OCI-LY7 (cell line): ENCODE measurements around the gene CLSTN3. TPM values are rescaled to one million over a fixed set of nuclear protein-coding genes. Genes with fewer than 3 reads are reported as not detected.

Source experiments
- BruUV-seq: library from RNA; stranded (reverse); fragments of 400-500 nt; replicated peaks from 2 replicates; lab custom pipeline; 2021; lab: Mats Ljungman, UMichigan
- CTCF ChIA-PET: fragments of 300-600 bp; sonication (Branson Sonifier 250); formaldehyde crosslinking; loops from one replicate; lab custom pipeline; 2022; ENCODE audit warnings: antibody characterized with exemption; ENCODE audit not compliant: unreplicated experiment; lab: Charles Lee
- POLR2A ChIA-PET: fragments of 300-600 bp; sonication (Branson Sonifier 250); formaldehyde crosslinking; loops from one replicate; lab custom pipeline; 2022; ENCODE audit warnings: antibody characterized with exemption; lab: Charles Lee
- DNase-seq: peaks from one replicate; pipeline ENCODE4 v3.0.0-alpha.2; 2015; ENCODE audit warnings: low spot score
- H2AFZ ChIP-seq: fragments of 200-600 bp; sonication (generic), shearing (Covaris generic); 2 replicates; pipeline ENCODE4 v1.6.1; 2014; ENCODE audit warnings: mild to moderate bottlenecking, antibody characterized with exemption, low read length, moderate library complexity
- H3K27ac ChIP-seq: fragments of 200-600 bp; sonication (generic); 2 replicates; pipeline ENCODE4 v1.5.1; 2014; ENCODE audit warnings: mixed run types, low read depth, mild to moderate bottlenecking, moderate library complexity, low read length, inconsistent platforms; ENCODE audit not compliant: poor library complexity, severe bottlenecking
- H3K36me3 ChIP-seq: fragments of 200-600 bp; sonication (generic); 2 replicates; pipeline ENCODE4 v1.6.1; 2014; ENCODE audit warnings: mild to moderate bottlenecking, antibody characterized with exemption, low read length, moderate library complexity, mixed read lengths; ENCODE audit not compliant: insufficient read depth
- H3K4me1 ChIP-seq: fragments of 200-600 bp; sonication (generic); 2 replicates; pipeline ENCODE4 v1.5.1; 2014; ENCODE audit warnings: mild to moderate bottlenecking, low read length; ENCODE audit not compliant: insufficient read depth, poor library complexity, severe bottlenecking
- H3K4me2 ChIP-seq: fragments of 200-600 bp; sonication (generic); 2 replicates; pipeline ENCODE4 v1.6.1; 2014; ENCODE audit warnings: mild to moderate bottlenecking, low read length
- H3K4me3 ChIP-seq: fragments of 200-600 bp; sonication (generic); 2 replicates; pipeline ENCODE4 v1.5.1; 2014; ENCODE audit warnings: mild to moderate bottlenecking, low read depth, low read length; ENCODE audit not compliant: poor library complexity, severe bottlenecking
- H3K79me2 ChIP-seq: fragments of 200-600 bp; sonication (generic); 2 replicates; pipeline ENCODE4 v1.6.1; 2016; ENCODE audit warnings: low read depth, mild to moderate bottlenecking, low read length, moderate library complexity, mixed read lengths; ENCODE audit not compliant: insufficient read depth
- H3K9me2 ChIP-seq: fragments of 200-600 bp; sonication (generic); 2 replicates; pipeline ENCODE4 v1.6.1; 2016; ENCODE audit warnings: mild to moderate bottlenecking, low read length, mixed read lengths; ENCODE audit not compliant: insufficient read depth
- H3K9me3 ChIP-seq: fragments of 200-600 bp; sonication (generic); 2 replicates; pipeline ENCODE4 v1.6.1; 2014; ENCODE audit warnings: mild to moderate bottlenecking, mixed run types, low read length, mixed read lengths
- H4K20me1 ChIP-seq: fragments of 200-600 bp; sonication (generic); 2 replicates; pipeline ENCODE4 v1.6.1; 2014; ENCODE audit warnings: mild to moderate bottlenecking, antibody characterized with exemption, low read length, moderate library complexity, mixed read lengths; ENCODE audit not compliant: insufficient read depth
- EZH2phosphoT487 ChIP-seq: fragments of 200-600 bp; sonication (generic); IDR thresholded peaks from 2 replicates; pipeline ENCODE4 v1.6.1; 2018; ENCODE audit warnings: low read depth, borderline replicate concordance, mild to moderate bottlenecking, mixed run types, antibody characterized with exemption, low read length, moderate library complexity, mixed read lengths
- intact Hi-C: fragments of 100-400 bp; cut with micrococcal nuclease; formaldehyde crosslinking; loops from one replicate; pipeline ENCODE4 v1.10.0; 2022; ENCODE audit not compliant: unreplicated experiment
- total RNA-seq, 2 experiments: library from RNA; depleted of rRNA in 1 of 2; stranded (reverse); fragments of >200 nt in 1 of 2; shearing (Covaris generic) in 1 of 2; gene quantifications; 2 replicates each; pipeline ENCODE4 v1.2.3, GENCODE V29; 2014 to 2022
- TF ChIP-seq, protein P1 (sequence below): fragments of 200-600 bp; sonication (generic); conservative IDR thresholded peaks from 2 replicates; pipeline ENCODE4 v1.5.1; 2014; ENCODE audit warnings: mild to moderate bottlenecking, antibody characterized with exemption, low read length, moderate library complexity, mixed read lengths

CLSTN3 gene
- total RNA-seq, 2 experiments from 2014 or later = 18.5 to 34.2 TPM

DNA sequence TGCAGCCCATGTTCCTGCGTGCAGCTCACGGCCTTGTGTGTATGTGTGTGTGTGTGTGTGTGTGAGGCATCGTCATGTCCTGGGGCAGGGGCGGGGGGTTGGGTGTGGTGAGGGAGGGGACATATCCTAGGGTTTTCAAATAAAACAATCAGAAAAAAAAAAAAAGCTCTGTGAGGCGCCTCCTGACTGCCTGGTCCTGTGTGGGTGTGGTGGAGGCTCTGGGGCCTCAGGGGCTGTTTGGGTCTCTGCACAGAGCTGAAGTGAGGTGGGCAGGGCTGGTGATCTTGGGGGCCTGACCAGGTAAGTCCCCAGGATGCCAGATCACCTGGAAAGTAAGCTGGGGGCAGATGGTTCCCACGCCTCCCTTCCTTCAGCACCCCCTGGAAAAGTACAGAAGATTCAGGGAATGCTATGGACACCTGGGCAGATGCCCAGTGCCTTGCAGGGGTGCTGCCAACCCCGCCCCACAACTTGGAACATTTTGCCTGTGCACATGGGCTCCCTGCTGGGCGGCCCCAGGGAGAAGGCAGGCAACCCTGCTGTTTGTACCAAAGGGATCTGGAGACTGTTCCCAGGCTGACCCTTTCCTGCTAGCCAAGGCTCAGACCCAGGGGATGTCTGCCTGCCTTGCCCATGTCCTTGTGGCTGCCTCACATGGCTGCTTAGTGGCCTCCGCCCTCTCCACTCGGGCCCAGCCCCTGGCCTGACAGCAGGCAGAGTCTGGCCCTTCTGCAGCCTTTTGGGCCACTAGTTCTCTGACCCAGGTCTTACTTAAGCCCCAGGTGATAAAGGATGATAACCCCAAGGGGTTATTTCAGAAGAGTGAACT lies 28.8 kb downstream of the CLSTN3 start:
- no TSS peak for BruUV-seq
- Histone ChIP-seq H3K27ac (no peak overlapping the region), H3K9me3 (no peaks in the 10 kb centered on the region), H3K4me3 (no peak overlapping the region), H4K20me1 (no peaks in the 10 kb centered on the region), H3K9me2 (no peaks in the 10 kb centered on the region), H3K4me2 (no peak overlapping the region), H3K4me1 (no peaks in the 10 kb centered on the region), H3K79me2 (no peaks in the 10 kb centered on the region), H3K36me3 (no peaks in the 10 kb centered on the region), H2AFZ (no peak overlapping the region)
- DNase-seq = no peak
- no peak for TF ChIP-seq EZH2phosphoT487
- TF ChIP-seq, protein P1, sequence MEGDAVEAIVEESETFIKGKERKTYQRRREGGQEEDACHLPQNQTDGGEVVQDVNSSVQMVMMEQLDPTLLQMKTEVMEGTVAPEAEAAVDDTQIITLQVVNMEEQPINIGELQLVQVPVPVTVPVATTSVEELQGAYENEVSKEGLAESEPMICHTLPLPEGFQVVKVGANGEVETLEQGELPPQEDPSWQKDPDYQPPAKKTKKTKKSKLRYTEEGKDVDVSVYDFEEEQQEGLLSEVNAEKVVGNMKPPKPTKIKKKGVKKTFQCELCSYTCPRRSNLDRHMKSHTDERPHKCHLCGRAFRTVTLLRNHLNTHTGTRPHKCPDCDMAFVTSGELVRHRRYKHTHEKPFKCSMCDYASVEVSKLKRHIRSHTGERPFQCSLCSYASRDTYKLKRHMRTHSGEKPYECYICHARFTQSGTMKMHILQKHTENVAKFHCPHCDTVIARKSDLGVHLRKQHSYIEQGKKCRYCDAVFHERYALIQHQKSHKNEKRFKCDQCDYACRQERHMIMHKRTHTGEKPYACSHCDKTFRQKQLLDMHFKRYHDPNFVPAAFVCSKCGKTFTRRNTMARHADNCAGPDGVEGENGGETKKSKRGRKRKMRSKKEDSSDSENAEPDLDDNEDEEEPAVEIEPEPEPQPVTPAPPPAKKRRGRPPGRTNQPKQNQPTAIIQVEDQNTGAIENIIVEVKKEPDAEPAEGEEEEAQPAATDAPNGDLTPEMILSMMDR = no peak
- ChIA-PET POLR2A (interaction anchor here (0.6 kb wide), 1 partner anchor 60 kb away, joined by 3 read pairs; no protein-coding TSS in a partner anchor), CTCF (no interaction called here)
- intact Hi-C loops = no loop called here

DNA sequence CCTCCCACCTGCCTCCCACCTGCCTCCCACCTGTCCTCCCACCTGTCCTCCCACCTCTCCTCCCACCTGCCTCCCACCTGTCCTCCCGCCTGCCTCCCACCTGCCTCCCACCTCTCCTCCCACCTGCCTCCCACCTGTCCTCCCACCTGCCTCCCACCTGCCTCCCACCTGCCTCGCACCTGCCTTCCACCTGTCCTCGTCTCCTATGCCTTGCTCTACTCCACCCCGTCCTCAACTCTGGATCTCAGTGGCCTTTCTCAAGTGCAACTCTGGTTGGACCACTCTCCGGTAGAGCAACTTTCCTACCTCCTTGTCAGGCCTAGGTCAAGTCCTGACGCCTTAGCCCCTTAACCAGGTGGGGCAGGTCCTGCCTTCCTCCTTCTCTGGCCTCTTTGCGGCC lies 30.0 kb downstream of the CLSTN3 start:
- ChIA-PET POLR2A (no interaction called here), CTCF (no interaction called here)
- BruUV-seq = no TSS peak
- no peaks in the 10 kb centered on the region for H3K4me1 ChIP-seq
- H3K9me2 ChIP-seq = no peaks in the 10 kb centered on the region
- no peaks in the 10 kb centered on the region for H3K79me2 ChIP-seq
- no peak overlapping the region for H3K4me2 ChIP-seq
- H3K27ac ChIP-seq = no peak overlapping the region
- H3K4me3 ChIP-seq = no peak overlapping the region
- no peaks in the 10 kb centered on the region; the same call in 1 of the 2 replicates for H3K9me3 ChIP-seq
- no peaks in the 10 kb centered on the region for H3K36me3 ChIP-seq
- no peaks in the 10 kb centered on the region for H4K20me1 ChIP-seq
- TF ChIP-seq, protein P1 = no peak
- no peak for TF ChIP-seq EZH2phosphoT487
- no peak for DNase-seq
- H2AFZ ChIP-seq = no peak overlapping the region
- intact Hi-C loops = no loop called here

DNA sequence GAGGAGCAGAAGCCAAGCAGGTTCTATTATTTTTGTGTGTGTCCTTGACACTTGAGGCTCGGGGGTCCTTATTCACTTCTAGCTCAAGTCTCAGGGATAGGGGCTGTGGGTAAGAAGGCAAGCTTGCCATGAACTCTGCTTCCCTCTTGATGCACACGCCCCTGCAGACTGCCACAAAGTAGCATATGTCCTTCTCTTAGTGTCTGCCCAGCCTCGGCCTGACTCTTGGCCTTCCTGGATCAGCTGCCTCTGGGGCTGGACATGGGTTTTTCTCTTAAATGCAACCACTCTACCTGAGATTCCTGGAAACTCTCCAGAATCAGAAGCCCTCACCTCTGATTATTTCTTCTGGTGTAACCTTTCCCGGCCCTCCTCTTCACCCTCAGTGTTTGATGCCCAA lies 31.2 kb downstream of the CLSTN3 start:
- POLR2A ChIA-PET = no interaction called here
- no TSS peak for BruUV-seq
- no peak overlapping the region for H3K27ac ChIP-seq
- intact Hi-C loops = no loop called here
- CTCF ChIA-PET = no interaction called here
- no peak overlapping the region for H3K4me2 ChIP-seq
- H2AFZ ChIP-seq = no peak overlapping the region
- H3K36me3 ChIP-seq = no peaks in the 10 kb centered on the region
- no peaks in the 10 kb centered on the region for H3K79me2 ChIP-seq
- no peaks in the 10 kb centered on the region for H4K20me1 ChIP-seq
- H3K4me3 ChIP-seq = no peak overlapping the region
- DNase-seq = no peak
- no peaks in the 10 kb centered on the region for H3K4me1 ChIP-seq
- TF ChIP-seq, protein P1 = no peak
- TF ChIP-seq EZH2phosphoT487 = no peak
- H3K9me3 ChIP-seq = no peaks in the 10 kb centered on the region; the same call in 1 of the 2 replicates
- no peaks in the 10 kb centered on the region for H3K9me2 ChIP-seq
